Heart left ventricle (tissue), 13 donors: ENCODE results near the gene ASB2.

Source experiments
- POLR2A ChIP-seq, 2 donors: fragments of 450-650 bp; IDR thresholded peaks; one replicate each; pipeline ENCODE4 v1.6.1; 2017; ENCODE audit warnings: antibody characterized with exemption in 2 of 2, mild to moderate bottlenecking in 2 of 2, moderate library complexity in 2 of 2
- TF ChIP-seq, protein P1 (sequence below), 12 donors: fragments of 200-600 bp; sonication (generic) in 4 of 12; IDR thresholded peaks; one replicate each; pipeline versions ENCODE4 v1.5.0 to v1.8.0; 2018 to 2022; ENCODE audit warnings: antibody characterized with exemption in 12 of 12, mild to moderate bottlenecking in 5 of 12
- donor health status: ischemic (EF 13 %, LVEDD 7.1; RV severe dilation, severe dysfunction).
- donor health status: DM: no; HTN: yes; CAD: no.
- donor health status: DM: no; HTN: no; CAD: no.
- donor health status: ischemic (EF 25% LVEDD 6.9; RV normal size, moderate dysfunction).
- donor health status: ischemic (EF 25% LVEDD 5.7; RV mildly dilated, moderate dysfunction).
- donor health status: ischemic (EF 35%, LVEDD 5.7; RV mildly dilated, moderate dysfunction).
- donor health status: nonischemic (EF 11% LVEDD 7.7; RV severe dilation, severe dysfunction).
- donor health status: DM: yes; HTN: yes; CAD: no.
- donor health status: PGD.
- donor health status: ischemic (EF 29% LVEDD 5.4; RV normal size, mild dysfunction).
- donor health status: nonischemic (EF 23%, LVEDD 6.1; RV moderate dilation, normal function).

- TF ChIP-seq, protein P1, sequence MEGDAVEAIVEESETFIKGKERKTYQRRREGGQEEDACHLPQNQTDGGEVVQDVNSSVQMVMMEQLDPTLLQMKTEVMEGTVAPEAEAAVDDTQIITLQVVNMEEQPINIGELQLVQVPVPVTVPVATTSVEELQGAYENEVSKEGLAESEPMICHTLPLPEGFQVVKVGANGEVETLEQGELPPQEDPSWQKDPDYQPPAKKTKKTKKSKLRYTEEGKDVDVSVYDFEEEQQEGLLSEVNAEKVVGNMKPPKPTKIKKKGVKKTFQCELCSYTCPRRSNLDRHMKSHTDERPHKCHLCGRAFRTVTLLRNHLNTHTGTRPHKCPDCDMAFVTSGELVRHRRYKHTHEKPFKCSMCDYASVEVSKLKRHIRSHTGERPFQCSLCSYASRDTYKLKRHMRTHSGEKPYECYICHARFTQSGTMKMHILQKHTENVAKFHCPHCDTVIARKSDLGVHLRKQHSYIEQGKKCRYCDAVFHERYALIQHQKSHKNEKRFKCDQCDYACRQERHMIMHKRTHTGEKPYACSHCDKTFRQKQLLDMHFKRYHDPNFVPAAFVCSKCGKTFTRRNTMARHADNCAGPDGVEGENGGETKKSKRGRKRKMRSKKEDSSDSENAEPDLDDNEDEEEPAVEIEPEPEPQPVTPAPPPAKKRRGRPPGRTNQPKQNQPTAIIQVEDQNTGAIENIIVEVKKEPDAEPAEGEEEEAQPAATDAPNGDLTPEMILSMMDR (IDR thresholded peaks at IDR 0.05) = no peak
- no peak for TF ChIP-seq POLR2A (IDR thresholded peaks at IDR 0.05)
Measured at GRCh38 chr14:94004015-94004414, 27.6 kb upstream of the ASB2 start.
